Vagina (tissue), 2 donors: ENCODE data around the gene RARA.

Experiments used
- POLR2A ChIP-seq, 2 donors: fragments of 450-650 bp; IDR thresholded peaks; one replicate each; pipeline ENCODE4 v1.6.1; 2017; ENCODE audit warnings: antibody characterized with exemption in 2 of 2, mild to moderate bottlenecking in 2 of 2, moderate library complexity in 2 of 2
- POLR2AphosphoS5 ChIP-seq, 2 donors: sonication (generic); formaldehyde crosslinking; IDR thresholded peaks; one replicate each; pipeline ENCODE4 v1.9.0; 2017; ENCODE audit warnings: antibody characterized with exemption in 2 of 2, mild to moderate bottlenecking in 2 of 2, low read depth in 1 of 2; ENCODE audit not compliant: insufficient read depth in 1 of 2
- TF ChIP-seq, protein P1 (sequence below), 3 experiments: fragments of 450-650 bp in 2 of 3; fragments of 200-600 bp in 1 of 3; sonication (generic) in 1 of 3; IDR thresholded peaks; one replicate each; pipeline ENCODE4 v1.5.1; 2017 to 2019; ENCODE audit warnings: antibody characterized with exemption in 3 of 3, mild to moderate bottlenecking in 2 of 3, moderate library complexity in 2 of 3

GRCh38 chr17:40340880-40341807, 32.2 kb downstream of the RARA start:
- peak; percentile 77 to 87 for TF ChIP-seq POLR2AphosphoS5 (IDR thresholded peaks at IDR 0.05; ENCODE audit: insufficient read depth in 1 of 2, low read depth in 1 of 2)
- TF ChIP-seq, protein P1, sequence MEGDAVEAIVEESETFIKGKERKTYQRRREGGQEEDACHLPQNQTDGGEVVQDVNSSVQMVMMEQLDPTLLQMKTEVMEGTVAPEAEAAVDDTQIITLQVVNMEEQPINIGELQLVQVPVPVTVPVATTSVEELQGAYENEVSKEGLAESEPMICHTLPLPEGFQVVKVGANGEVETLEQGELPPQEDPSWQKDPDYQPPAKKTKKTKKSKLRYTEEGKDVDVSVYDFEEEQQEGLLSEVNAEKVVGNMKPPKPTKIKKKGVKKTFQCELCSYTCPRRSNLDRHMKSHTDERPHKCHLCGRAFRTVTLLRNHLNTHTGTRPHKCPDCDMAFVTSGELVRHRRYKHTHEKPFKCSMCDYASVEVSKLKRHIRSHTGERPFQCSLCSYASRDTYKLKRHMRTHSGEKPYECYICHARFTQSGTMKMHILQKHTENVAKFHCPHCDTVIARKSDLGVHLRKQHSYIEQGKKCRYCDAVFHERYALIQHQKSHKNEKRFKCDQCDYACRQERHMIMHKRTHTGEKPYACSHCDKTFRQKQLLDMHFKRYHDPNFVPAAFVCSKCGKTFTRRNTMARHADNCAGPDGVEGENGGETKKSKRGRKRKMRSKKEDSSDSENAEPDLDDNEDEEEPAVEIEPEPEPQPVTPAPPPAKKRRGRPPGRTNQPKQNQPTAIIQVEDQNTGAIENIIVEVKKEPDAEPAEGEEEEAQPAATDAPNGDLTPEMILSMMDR (IDR thresholded peaks at IDR 0.05), result peak in 1 of 3 experiments; percentile 14
- TF ChIP-seq POLR2A (IDR thresholded peaks at IDR 0.05), result peak in 1 of 2 donors; percentile 54
